Left ventricle myocardium inferior (tissue), 1 donor: ENCODE measurements around the gene PRDM16. TPM values are rescaled to one million over a fixed set of nuclear protein-coding genes. Genes with fewer than 3 reads are reported as not detected.

Experiments
- DNase-seq: peaks from one replicate; pipeline ENCODE4 v3.0.0-alpha.2; 2020
- H3K27ac ChIP-seq: fragments of 200-600 bp; replicated peaks from 2 replicates; pipeline ENCODE4 v1.8.0; 2021
- H3K27me3 ChIP-seq: fragments of 200-600 bp; 2 replicates; pipeline ENCODE4 v1.8.0; 2021; ENCODE audit warnings: low read depth
- H3K36me3 ChIP-seq: fragments of 200-600 bp; 2 replicates; pipeline ENCODE4 v1.8.0; 2021
- H3K4me1 ChIP-seq: fragments of 200-600 bp; 2 replicates; pipeline ENCODE4 v1.8.0; 2021
- H3K4me3 ChIP-seq: fragments of 200-600 bp; 2 replicates; pipeline ENCODE4 v1.8.0; 2021; ENCODE audit warnings: mild to moderate bottlenecking, moderate library complexity
- H3K9me3 ChIP-seq: fragments of 200-600 bp; replicated peaks from 2 replicates; pipeline ENCODE4 v1.8.0; 2021
- intact Hi-C: fragments of 100-400 bp; cut with micrococcal nuclease; formaldehyde crosslinking; loops from one replicate; pipeline ENCODE4 v1.11.0; 2022
- total RNA-seq: library from RNA; stranded (reverse); fragmentation: NEBNext Ultra II Directional; extraction: Animal tissue kit (Norgen Biotek cat#: 25700); gene quantifications from one replicate; pipeline ENCODE4 v1.2.1, GENCODE V29; 2021
- TF ChIP-seq, protein P1 (sequence below): fragments of 200-600 bp; IDR thresholded peaks from 2 replicates; pipeline ENCODE4 v1.8.0; 2021; ENCODE audit warnings: antibody characterized with exemption, mild to moderate bottlenecking, borderline replicate concordance
- donor health status: DM: no; HTN: yes; CAD: no; lungs with severe emphysema.

The PRDM16 gene
- total RNA-seq, 1 donor from 2014 or later, result 16.6 TPM

DNA sequence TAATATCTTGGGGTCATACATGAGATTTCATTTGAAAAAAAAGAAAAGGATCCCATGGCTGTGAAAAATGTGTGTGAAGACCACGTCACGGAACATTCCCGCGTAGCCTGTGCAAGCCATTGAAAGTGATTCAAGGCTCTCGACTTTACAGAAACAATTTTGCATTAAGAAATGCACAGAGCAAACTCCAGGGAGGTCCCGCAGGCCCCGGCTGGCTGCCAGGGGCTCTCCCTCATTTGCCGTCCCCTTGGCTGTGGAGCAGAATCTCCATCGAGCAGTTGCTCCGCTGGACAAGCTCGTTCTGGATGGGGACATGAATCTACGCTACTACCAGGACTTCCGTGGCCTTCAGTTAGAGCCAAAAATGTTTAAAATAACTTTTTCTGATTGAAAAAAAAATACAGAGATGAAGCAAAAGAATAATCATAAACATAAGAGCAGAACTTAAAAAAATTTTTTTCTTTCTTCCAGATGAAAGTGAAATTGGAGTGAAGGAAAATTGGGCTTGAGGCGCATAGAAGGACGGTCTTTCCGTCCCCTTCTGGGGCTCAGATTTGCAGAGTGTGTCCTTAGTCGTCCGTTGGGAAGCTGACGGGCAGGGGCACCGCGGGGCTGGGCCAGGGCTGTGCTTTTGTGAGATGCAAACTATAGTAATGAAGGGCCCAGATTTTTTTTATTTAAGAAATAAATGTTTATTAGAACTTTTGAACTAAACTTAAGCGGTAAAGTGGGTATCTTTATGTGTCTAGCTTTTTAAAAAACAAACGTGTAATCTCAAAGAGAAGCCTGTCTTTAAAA lies 317.4 kb downstream of the PRDM16 start:
- TF ChIP-seq, protein P1, sequence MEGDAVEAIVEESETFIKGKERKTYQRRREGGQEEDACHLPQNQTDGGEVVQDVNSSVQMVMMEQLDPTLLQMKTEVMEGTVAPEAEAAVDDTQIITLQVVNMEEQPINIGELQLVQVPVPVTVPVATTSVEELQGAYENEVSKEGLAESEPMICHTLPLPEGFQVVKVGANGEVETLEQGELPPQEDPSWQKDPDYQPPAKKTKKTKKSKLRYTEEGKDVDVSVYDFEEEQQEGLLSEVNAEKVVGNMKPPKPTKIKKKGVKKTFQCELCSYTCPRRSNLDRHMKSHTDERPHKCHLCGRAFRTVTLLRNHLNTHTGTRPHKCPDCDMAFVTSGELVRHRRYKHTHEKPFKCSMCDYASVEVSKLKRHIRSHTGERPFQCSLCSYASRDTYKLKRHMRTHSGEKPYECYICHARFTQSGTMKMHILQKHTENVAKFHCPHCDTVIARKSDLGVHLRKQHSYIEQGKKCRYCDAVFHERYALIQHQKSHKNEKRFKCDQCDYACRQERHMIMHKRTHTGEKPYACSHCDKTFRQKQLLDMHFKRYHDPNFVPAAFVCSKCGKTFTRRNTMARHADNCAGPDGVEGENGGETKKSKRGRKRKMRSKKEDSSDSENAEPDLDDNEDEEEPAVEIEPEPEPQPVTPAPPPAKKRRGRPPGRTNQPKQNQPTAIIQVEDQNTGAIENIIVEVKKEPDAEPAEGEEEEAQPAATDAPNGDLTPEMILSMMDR, result no peak
- Histone ChIP-seq H3K9me3 (no peaks in the 10 kb centered on the region), H3K4me1 (no peaks in the 10 kb centered on the region), H3K36me3 (no peaks in the 10 kb centered on the region), H3K27me3 (peaks cover 61% of the 10 kb centered on the region), H3K4me3 (no peak overlapping the region), H3K27ac (no peak overlapping the region)
- intact Hi-C loops, result no loop called here
- no peak for DNase-seq

DNA sequence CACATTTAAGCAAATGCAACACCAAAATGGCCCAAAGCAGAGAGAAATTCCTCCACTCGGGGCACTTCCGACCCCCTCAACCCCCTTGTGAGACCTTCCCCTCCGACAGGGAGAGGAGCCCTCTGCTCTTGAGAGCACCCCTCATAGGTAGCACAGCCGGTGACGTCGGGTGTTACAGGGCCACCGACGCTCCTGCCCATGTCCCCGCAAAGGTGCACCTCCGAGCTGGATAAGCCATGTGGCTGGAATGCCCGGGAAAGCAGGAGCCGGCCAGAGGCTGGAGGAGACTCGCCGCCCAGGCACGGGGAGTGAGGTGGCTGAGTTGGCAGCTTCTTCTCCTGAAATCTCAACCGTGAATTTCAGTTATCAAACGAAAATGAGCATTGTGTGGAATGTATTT lies 318.4 kb downstream of the PRDM16 start:
- Histone ChIP-seq H3K27ac (no peak overlapping the region), H3K4me3 (no peak overlapping the region), H3K9me3 (no peaks in the 10 kb centered on the region), H3K4me1 (peaks cover 2% of the 10 kb centered on the region), H3K27me3 (peaks cover 63% of the 10 kb centered on the region), H3K36me3 (no peaks in the 10 kb centered on the region)
- intact Hi-C loops, result no loop called here
- DNase-seq, result no peak
- TF ChIP-seq, protein P1, result no peak

DNA sequence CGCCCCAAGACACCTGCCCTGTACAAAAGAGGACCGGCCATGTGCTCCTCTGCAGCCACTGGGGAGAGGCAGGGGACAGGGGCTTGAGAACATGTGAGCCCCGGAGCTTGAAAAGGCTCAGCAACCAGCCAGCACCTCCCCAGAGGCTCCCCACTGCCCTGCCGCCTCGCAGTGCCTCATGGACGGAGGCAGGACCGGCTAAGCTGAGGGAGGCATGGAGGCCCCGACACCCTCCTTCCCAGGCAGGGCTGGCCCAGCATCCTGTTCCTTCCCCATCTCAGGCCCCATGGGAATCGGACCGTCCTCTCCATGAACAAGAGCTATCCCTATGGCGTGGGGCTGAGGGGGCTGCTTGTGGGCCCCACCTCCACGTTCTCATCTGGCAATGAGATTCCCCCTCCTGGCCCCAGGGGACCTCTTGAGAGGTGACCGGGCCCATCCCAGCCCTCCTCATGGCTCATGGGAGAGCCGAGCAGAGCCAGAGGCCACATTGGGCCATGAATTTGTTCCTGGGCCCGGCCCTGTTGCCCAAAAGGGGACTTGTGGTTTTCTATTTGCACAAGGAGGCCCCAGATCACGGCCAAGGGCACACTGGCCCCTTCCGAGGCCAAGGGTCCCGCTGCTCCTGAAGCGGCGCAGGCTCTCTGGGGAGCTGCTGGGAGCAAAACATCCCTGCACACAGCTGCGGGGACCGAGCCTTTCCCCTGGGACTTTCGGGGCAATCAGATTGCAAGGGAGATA lies 320.3 kb downstream of the PRDM16 start:
- H3K27ac ChIP-seq, result no peak overlapping the region
- TF ChIP-seq, protein P1, result no peak
- H3K36me3 ChIP-seq, result no peaks in the 10 kb centered on the region
- peaks cover 75% of the 10 kb centered on the region for H3K27me3 ChIP-seq
- intact Hi-C loops, result no loop called here
- no peaks in the 10 kb centered on the region for H3K9me3 ChIP-seq
- DNase-seq, result no peak
- H3K4me1 ChIP-seq, result peaks cover 20% of the 10 kb centered on the region
- no peak overlapping the region for H3K4me3 ChIP-seq

DNA sequence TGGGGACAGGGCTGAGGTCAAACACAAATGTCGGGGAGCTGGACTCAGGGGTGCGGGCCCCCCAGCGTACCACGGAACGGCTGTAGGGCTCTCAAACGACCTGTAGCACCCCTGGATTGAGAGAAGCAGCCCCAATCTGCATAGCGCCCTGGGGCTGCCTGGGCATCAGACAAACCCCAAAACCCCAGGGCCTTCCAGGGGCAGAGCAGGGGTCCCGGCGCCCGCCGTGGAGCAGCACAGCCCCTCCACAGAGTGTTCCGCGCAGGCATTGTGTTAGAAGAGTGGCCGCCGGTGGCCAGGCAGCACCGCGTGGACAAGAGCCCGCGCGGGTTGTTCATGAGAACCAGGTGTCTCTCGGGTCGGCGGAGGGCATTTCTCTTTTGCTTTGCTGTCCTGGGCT lies 321.3 kb downstream of the PRDM16 start:
- peaks cover 27% of the 10 kb centered on the region for H3K4me1 ChIP-seq
- no peak overlapping the region for H3K4me3 ChIP-seq
- intact Hi-C loops, result no loop called here
- no peak overlapping the region for H3K27ac ChIP-seq
- H3K36me3 ChIP-seq, result no peaks in the 10 kb centered on the region
- TF ChIP-seq, protein P1, result no peak
- peaks cover 84% of the 10 kb centered on the region for H3K27me3 ChIP-seq
- no peak for DNase-seq
- no peaks in the 10 kb centered on the region for H3K9me3 ChIP-seq

DNA sequence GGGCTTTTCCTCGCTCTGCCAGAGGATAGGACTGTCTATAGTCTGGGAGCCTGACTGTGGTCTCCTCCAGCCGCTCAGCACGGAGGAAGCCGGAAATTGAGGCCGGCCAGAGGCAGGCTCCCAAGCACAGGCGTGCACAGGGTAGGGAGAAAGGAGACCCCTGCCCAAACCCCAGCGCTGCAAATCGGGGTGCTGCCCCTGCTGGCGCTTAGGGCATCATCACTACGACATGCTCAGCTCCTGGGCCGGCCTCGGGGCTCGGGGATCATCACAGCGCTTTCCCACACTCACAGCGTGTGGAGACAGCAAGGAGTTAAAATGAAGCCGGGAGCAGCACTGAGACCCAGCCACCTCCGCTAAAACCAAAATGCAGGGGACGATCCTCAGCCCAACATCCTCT lies 322.7 kb downstream of the PRDM16 start:
- DNase-seq, result no peak
- intact Hi-C loops, result no loop called here
- TF ChIP-seq, protein P1, result no peak
- peaks cover 89% of the 10 kb centered on the region for H3K27me3 ChIP-seq
- H3K36me3 ChIP-seq, result no peaks in the 10 kb centered on the region
- H3K27ac ChIP-seq, result no peak overlapping the region
- no peaks in the 10 kb centered on the region for H3K9me3 ChIP-seq
- no peak overlapping the region for H3K4me3 ChIP-seq
- peaks cover 27% of the 10 kb centered on the region for H3K4me1 ChIP-seq
